Activated CD8-positive, alpha-beta memory T cell treated with anti-CD3 and anti-CD28 coated beads for 1 hour (primary cell): Measurements from ENCODE around the gene KRT26.
A peak's percentile ranks its signal among the peaks of the same experiment; 100 is the strongest.
"Not testable (repeated sequence)": the region's sequence is repeated elsewhere in the genome, so short reads cannot be mapped to it uniquely, and the experiment has no call there.

ENCODE experiments used
- DNase-seq, 2 donors: peaks; one replicate each; pipeline ENCODE4 v3.0.0-alpha.2; 2020; ENCODE audit warnings: low read depth in 1 of 2; ENCODE audit errors: extremely low read depth in 1 of 2

The KRT26 gene

DNA sequence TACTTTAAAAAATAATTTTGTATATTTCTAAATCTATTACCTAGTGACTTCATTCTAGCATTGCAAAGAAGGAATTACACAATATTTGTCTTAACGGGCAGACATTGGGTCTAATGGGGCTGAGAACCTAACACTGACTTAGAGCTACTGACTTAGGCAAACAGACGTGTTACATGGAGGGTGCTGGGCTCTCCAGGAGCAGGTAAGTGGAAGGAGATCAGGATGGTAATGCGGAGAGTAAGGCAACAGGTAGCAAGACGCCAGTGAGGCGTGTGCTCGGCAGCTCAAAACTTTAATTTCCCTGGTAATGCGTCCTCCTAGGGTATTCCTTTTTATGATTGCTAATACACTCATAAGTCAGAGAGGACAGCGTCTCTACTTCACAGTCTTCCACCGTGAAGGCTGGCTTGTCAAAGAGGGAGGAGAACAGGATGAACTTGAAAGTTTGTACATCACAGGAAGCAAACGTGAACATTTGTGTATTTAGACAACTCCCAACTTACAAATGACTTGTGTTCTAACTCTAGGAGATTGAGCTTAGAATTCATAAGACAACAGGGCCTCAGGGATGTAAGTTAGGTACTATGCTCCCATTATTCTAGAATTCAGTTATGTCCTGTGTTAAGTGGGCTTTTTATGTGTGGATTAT, 23.1 kb upstream of the KRT26 start:
- DNase-seq: no peak

- no peak for DNase-seq
Observed at GRCh38 chr17:40794466-40794865, 22.5 kb upstream of the KRT26 start.

DNA sequence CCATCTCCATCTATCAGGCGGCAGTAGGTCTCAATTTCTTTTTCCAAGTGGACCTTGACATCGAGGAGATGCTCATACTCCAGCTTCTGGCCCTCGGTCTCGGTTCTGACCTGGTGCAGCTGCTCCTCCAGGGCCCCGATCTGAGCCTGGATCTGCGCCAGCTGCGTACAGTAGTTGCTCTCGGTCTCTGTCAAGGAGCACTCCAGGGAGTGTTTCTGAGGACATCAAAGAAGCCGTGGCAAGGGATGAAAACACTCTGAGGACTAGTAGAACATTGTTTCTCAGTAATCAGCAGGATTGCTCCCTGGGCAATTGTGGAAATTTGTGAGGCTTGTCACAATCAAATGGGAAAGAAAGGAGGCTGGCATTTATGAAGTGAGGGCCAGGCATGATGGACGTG, 21.8 kb upstream of the KRT26 start:
- DNase-seq: no peak

DNA sequence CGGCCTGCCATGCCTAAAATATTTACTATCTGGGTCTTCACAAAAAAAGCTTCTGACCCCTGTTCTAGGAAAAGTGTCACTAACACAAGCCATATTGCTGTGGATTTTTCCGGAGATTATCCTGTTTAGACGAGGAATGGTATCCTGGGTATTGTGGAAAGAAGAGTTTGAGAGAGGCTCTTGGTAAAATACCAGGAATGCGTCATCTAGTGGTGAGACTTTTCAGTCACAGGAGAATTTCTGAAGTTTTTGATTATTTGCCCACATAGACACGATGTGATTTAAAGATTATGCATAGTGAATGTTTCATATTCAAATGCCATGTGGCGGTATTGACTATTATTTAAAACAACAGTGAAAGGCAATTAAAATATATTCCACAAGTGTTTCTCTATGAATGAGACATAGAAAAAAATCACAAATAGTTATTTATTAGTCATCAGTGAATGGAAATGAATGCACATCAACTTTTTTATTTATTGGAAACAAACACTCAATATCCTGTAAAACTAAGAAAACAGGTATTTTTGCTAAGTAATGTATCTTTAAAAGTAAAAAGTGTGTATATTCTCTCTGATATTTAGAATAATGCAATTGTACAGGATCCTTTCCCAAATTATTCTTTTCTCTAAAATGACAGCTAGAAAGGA, 19.9 kb upstream of the KRT26 start:
- no peak for DNase-seq

DNA sequence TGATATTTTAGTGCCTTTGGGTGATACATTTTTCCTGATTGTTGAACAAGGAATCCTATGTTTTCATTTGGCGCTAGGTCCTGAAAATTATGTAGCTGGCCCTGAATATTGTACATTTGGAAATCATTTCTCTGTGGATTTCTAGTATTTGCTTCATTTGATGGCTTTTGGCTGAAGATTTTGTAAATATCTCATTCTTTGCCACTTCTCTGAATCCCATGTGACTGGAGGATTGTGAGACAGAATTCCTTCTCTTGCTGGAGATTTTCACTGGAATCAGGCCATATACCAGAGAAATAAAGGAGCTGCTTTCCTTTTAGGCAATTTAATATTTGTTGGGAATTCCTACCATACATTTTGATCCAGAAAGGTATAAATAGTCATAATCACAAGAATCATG, 19.1 kb upstream of the KRT26 start:
- no peak for DNase-seq

DNA sequence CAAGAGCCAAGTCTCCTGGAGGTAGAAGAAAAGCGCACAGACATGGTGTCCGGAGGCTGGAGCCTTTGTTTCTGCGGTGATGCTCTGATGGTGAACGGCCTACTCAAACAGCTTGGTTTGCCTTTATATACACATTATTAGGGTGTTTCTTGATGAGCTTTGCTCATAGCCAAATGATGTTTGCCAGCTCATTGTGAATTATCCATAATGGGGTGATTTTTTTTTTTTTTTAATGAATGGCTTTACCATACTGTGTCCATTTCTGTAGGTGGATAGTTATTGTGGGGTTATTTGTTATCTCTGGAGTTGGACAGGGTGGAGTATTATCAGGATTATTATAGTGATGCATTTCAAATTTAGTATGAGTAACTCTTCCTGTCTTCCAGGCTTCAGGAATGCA, 10.4 kb upstream of the KRT26 start, which contains the start of gene KRT27:
TSS of gene KRT27 (minus strand) at position 101 of the 400 bp plus-strand sequence. CDS start at position 44, 57 bp downstream.
- no peak for DNase-seq

- DNase-seq: peak in 1 of 2 donors; percentile 5
Observed at GRCh38 chr17:40779181-40779909, 7.3 kb upstream of the KRT26 start.

DNA sequence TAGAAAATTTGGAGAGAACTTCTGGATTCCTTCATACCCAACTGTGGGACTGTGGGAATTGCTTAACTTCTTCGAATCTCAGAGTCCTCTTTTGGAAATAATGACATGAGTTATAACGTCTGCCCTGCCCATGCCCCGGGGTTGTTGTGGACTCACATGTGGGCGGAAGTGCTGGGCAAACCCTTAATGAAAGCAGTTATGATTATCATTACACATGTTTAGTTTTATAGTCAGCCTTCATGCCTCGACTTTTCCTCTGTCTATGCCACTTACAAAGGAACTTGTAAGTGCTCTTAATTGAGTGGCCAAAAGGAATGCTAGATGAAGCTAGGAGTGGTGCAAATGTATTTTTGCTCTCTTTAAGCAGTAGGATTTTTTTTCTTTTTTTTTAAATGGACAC, 6.5 kb upstream of the KRT26 start:
- no peak for DNase-seq

GRCh38 chr17:40777971-40778370, 6.0 kb upstream of the KRT26 start:
- DNase-seq: no peak

DNA sequence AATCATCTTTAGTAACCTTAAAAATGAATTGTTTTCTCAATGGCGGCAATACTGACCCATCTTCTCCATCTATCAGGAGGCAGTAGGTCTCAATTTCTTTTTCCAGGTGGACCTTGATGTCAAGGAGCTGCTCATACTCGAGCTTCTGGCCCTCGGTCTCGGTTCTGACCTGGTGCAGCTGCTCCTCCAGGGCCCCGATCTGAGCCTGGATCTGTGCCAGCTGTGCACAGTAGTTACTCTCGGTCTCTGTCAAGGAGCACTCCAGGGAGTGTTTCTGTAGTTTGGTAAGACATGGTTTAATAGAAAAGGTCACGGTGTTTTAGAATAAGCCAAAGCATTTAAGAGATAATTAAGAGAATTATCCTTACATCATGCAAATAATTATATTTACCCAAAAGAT, 5.5 kb upstream of the KRT26 start:
- no peak for DNase-seq

DNA sequence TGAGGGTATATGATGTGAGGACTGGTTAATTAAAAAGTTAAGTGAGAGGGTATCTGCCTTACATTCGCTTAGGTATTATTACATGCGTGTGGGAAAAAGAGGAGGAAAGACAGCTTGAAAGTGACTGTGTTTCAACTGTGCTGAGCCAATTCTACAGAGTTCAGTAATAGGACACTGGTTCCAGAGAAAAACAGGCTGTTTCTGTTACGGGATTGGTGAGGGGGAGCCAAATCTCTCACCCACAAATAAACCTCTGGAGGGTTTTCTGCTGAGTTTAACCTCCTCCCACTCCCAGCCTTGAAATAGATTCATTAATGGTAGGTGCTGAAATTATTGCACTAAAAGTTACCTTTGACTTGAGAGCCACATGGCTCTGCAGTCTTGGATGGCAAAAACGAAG, 3.9 kb upstream of the KRT26 start:
- DNase-seq: no peak

DNA sequence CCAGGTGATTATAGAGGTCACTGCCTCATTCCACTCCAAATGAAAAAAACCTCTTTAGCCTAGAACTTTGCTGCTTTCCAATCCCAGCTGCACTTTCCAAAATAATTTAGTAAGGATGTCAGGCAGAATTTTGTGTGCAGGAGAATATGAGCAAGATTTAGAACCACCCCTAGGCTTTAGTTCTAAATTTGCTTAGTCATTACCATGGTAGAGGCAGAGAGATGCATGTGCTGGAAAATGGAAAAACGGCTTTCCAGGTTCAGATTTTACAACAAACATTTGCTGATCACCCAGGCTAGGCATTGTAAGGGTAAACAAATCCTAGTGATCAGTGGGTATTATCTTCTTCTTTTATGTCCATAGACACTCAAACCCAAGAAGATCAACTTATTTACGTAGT, 6.3 kb downstream of the KRT26 start:
- DNase-seq: no peak

GRCh38 chr17:40763752-40764151, 8.2 kb downstream of the KRT26 start:
- DNase-seq: no peak

- no peak for DNase-seq
Observed at GRCh38 chr17:40760105-40761016, 11.6 kb downstream of the KRT26 start.

DNA sequence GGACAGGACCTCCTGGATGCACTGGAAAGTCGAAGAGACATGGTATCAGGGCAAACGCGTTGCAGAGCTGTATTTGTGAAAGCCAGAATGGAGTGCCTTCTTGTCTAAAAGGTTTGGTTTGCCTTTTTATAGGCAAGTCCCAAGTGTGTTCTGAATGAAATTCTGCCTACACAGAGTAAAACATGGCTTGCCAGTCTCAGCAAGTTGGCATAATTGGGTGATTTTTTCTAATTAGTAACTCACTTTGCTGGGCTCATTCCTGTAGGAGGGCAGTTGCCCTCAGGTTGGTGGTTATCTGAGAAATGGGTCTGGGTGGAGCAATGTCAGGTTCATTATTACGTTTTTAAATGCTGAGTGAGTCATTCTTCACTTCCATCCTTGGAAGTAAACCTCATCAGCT, 16.8 kb downstream of the KRT26 start, which contains the start of gene KRT25:
TSS of gene KRT25 (minus strand) at position 101 of the 400 bp plus-strand sequence. CDS start at position 41, 60 bp downstream.
- no peak for DNase-seq

- no peak for DNase-seq
Observed at GRCh38 chr17:40753804-40754203, 18.2 kb downstream of the KRT26 start.

- no peak for DNase-seq
Observed at GRCh38 chr17:40751065-40751464, 20.9 kb downstream of the KRT26 start.

DNA sequence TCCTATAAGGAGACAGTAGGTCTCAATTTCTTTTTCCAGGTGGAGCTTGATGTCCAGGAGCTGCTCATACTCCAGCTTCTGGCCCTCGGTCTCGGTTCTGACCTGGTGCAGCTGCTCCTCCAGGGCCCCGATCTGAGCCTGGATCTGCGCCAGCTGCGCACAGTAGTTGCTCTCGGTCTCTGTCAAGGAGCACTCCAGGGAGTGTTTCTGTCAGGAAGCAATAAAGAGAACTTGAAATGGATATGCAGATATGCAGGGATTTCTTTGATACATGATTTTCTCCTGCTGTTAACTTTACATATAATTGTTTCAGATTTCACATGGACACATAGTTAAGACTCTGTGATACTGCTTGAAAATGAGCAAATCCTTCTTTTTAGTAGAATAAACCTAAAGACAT, 21.6 kb downstream of the KRT26 start:
- DNase-seq: no peak

DNA sequence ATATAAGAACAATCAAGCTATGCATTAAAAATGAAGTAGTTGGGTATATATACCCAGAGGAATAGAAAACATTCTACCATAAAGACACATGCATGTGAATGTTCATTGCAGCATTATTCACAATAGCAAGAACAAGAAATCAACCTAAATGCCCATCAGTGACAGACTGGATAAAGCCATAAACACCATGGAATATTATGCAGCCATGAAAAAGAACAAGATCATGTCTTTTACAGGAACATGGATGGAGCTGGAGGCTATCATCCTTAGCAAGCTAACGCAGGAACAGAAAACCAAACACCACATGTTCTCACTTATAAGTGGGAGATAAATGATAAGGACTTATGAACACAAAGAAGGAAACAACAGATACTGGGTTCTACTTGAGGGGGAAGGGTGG, 23.3 kb downstream of the KRT26 start:
- DNase-seq: not testable (repeated sequence)

DNA sequence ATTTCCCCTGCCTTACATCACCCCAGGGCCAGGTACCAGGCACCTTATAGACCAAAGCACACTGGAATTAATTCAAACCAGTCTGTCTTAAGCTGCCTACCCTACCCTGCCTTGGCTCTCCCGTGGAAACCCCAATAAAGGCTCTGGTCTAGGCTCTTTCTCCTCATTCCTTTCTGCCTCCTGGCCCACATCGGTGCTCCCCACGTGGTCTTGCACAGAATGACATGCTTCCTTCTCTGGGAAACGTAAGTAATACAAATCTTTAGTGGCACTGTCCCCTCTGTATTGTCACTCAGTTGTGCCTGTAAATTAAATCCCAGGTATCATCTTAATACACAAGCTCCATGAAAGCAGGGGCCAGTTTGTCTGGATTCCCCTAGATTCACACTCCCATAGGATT, 33.4 kb downstream of the KRT26 start:
- DNase-seq: no peak

DNA sequence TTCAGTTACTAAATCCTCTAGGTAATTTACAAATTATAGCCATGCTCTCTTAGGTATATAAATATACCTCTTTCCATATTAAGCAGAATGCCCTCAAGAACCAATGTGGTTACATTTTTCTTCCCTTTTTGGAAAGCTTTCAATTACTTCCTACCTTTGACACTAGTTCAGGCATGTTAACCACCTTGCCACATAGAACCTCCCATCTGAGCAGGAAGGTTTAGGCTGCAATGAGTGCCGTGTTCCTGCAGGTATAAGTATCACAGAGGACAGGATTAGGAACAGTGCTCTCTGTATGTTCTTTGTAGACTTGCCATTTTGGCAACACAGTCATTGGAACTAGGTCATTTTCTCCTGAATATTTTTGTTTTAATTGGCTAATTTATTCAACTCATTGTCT, 37.0 kb downstream of the KRT26 start:
- no peak for DNase-seq
